ENCODE results near the gene TRAF7.
"Not testable (repeated sequence)": the region's sequence is repeated elsewhere in the genome, so short reads cannot be mapped to it uniquely, and the experiment has no call there.

TRAF7 gene

DNA sequence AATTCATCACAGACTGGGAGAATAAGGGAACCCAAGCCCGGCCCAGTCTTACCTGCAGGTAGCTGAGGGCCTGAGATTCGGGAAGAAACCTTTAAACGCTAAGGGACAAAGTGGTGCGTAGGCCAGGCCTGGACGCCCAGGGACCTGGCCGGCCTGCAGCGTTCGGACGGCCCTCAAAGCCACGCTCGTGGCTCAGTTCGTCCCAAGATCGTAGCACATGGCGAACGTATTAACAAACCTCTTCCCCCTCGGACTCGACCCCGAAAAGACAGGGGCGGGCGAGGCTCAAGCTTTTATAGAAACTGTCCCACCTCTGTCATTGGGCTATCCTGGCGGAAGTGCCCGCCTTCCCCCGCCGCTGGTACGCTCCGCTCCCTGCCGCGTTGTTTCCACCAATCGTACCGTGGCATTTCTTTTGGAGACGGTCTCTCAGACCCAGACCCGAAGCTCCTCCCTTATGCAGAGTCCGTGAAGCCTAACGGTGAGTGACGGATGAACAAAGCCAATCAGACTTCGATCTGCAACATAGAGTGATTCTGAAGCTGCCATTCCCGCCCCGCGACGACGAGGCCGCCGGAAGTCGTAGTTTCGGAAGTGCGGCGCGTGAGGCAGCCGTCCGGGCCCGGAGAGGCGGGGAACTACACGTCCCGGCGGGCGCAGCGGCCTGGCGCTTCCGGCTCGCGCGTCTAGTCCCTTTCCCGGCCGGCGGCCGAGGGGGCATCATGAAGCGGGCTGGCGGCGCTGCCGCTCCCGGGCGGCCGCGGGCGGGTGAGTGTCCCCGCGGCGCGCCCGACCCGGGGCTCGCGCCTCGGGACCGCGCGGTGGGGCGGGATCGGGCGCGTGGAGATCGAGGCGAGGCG, at the start of gene TRAF7:
Gene TRAF7, plus strand, starts transcription at position 692 of the 860 bp plus-strand sequence. CDS start 8,139 bp downstream, outside the sequence.
- peak within 1 kb of the TSS; percentile 87 for H3K4me3 ChIP-seq
- TF ChIP-seq, protein P1, sequence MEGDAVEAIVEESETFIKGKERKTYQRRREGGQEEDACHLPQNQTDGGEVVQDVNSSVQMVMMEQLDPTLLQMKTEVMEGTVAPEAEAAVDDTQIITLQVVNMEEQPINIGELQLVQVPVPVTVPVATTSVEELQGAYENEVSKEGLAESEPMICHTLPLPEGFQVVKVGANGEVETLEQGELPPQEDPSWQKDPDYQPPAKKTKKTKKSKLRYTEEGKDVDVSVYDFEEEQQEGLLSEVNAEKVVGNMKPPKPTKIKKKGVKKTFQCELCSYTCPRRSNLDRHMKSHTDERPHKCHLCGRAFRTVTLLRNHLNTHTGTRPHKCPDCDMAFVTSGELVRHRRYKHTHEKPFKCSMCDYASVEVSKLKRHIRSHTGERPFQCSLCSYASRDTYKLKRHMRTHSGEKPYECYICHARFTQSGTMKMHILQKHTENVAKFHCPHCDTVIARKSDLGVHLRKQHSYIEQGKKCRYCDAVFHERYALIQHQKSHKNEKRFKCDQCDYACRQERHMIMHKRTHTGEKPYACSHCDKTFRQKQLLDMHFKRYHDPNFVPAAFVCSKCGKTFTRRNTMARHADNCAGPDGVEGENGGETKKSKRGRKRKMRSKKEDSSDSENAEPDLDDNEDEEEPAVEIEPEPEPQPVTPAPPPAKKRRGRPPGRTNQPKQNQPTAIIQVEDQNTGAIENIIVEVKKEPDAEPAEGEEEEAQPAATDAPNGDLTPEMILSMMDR (IDR thresholded peaks at IDR 0.05), result no peak
- DNase-seq (ENCODE audit: low spot score), result peak; percentile 100
- H3K27ac ChIP-seq, result peak within 1 kb of the TSS; percentile 83 to 96

DNA sequence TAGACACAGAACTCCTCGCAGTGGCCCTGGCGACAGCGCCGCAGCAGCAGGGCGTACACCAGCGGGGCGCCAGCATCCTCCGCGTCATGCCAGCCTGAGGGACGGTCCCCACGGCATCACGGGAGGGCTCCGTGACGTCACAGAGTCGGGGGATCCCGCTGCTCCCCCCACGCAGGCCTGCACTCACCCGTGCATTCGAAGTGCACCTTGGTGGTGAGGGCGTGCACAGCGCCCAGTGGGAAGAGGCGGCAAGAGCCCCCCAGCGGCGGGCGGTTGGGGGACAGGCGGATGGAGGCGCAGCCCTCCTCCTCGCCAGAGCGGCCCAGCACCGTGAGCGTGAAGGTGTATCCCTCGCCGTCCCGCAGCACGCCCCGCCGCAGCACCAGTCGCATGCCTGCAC, 49.4 kb upstream of the TRAF7 start:
- not testable (repeated sequence) for H3K27ac ChIP-seq

DNA sequence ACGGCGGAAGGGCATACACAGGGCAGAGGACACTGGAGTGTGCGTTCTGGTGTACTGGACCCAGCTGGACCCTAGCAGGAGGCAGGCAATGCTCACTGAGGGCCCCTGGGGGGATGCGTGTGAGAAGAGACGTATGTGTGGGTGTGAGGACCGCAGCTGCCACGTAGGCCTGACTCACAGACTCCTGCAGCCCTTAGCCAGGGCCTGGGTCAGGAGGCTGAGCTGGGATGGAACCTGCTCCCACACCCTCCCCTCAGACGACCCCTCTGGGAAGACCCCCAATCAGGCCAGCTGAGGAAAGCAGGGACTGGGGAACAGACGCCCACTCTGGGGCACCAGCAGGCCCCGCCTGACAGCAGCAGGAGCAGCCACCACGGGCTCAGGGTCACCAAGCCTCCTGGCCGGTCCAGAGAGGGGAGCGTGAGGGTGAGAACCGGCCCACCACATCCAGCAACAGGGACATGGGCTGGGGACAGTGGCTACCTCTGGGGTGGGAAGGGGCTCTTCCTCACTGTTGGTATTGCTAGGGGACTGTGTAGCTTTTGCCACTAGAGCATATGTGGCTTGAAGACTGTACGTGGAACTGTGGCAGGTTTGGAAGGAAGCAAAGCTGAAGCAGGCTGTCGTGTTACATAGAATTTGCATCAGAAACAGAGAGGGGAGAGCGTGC, 48.3 kb upstream of the TRAF7 start:
- DNase-seq (ENCODE audit: low spot score); H3K4me3 ChIP-seq: not testable (repeated sequence)
- peak overlapping the region in 1 of 2 donors; percentile 25 for H3K27ac ChIP-seq

More for the DNA sequence above, 49.4 kb upstream of the TRAF7 start:
- not testable (repeated sequence) for DNase-seq (ENCODE audit: low spot score); H3K4me3 ChIP-seq

DNA sequence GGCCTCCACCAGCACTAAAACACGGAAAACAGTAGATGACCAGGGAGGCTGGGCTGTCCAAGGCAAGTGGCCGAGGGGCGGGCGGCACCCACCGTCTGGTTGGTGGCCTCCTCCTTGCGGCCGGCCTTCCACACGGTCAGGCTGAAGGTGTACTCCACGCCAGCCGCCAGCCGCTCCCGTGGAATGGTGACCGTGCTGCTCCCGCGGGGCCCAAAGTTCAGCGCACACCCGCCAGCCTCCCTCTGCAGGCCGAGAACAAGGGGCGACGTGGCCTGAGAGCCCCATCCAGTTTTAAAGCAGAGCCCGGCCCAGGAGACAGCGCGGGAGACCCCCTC, 47.8 kb upstream of the TRAF7 start:
- not testable (repeated sequence) for H3K4me3 ChIP-seq; H3K27ac ChIP-seq; DNase-seq (ENCODE audit: low spot score)

DNA sequence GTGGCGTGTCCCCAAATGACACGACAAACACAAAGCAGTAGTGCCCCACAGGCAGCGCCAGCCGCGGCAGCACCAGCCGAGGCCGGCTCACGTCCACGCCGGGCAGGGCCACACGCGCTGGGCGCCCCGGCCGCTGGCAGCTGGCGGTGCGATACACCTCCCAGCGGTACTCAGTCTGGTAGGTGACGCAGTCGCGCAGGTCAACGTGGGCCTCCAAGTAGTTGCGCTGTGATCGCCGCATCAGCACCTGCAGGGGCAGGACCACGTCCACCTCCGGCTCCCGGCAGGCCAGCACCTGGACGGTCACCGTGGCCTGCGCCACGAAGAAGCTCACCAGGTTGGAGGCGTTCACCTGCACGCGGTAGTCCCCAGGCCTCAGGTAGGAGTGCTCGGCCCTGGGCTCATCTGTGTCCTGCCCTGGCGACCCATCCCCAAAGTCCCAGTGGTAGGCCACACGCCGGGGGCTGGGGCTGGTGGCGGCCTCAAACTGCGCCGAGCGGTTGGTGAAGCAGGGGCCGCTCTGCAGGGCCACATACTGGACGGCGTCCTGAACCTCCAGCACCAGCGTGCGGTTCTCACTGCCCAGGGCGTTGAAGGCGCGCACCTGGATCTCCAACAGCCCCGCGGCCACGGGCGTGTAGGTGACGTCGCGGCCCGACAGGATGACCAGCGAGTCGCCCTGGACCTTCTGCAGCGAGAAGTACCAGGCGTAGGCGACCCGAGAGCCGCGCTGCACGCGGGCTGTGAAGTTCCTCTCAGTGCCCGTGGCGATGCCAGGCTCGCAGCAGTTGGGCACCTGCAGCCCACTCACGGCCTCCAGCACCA, 46.9 kb upstream of the TRAF7 start:
- not testable (repeated sequence) for DNase-seq (ENCODE audit: low spot score); H3K27ac ChIP-seq; H3K4me3 ChIP-seq

DNA sequence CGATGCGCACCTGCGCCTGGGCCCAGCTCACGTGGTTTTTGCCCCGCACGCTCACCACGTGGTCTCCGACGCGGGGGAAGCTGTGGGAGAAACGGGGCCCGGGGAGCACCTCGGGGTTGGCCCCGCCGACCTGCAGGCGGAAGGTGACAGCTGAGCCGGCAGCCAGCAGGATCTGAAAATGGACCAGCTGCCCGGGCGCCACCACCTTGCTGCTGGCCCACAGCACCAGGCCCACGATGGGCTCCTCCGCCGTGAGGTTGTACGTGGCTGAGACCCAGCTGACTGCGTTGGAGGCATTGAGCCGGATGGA, 46.4 kb upstream of the TRAF7 start:
- not testable (repeated sequence) for H3K4me3 ChIP-seq; DNase-seq (ENCODE audit: low spot score); H3K27ac ChIP-seq

DNA sequence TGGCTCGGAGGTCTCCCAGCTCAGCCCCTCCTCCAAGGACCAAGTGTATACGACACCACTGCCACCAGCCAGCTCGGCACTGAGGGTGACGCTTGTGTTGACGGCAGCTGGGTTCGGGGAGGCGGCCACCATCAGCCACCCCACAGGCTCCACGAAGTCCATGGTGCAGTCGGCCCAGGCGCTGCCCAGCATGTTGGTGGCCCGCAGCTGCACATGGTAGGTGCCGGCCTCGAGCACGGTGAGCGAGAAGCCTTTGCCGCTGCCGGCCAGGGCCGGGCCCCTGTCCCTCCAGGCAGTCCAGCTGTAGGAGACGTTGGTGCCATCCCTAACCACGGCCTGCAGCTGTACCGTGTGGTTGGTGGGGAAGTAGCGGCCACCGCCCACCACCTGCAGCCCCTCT, 45.7 kb upstream of the TRAF7 start:
- DNase-seq (ENCODE audit: low spot score); H3K4me3 ChIP-seq; H3K27ac ChIP-seq: not testable (repeated sequence)

DNA sequence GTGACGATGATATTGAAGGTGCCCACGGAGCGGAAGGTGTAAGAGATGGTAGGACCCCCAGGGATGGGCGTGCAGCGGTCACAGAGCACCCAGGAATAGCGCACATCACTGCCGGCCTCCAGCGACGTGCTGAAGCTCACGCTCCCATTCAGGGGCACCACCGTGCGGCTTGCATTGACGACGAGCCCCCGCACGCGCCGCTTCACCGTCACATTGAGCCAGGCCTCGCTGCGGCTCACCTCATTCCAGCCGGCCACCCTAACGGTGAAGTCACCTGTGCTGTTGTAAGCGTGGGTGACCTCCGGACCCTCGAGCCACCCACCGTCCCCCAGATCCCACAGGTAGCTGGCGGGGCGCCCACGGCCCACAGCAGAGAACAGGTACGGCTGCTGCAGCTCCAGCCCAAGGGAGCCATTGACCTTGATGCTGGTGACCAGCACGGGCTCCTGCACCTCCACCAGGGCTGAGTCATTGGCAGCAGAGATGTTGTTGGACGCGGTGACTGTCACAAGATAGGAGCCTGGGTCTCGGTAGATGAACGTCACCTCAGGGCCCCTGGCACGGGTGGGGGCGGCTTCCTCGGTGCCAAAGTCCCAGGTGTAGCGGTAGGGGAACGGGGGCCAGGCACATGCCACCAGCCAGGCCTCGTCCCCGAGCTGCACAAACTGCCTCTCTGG, 45.1 kb upstream of the TRAF7 start:
- not testable (repeated sequence) for DNase-seq (ENCODE audit: low spot score); H3K4me3 ChIP-seq; H3K27ac ChIP-seq

DNA sequence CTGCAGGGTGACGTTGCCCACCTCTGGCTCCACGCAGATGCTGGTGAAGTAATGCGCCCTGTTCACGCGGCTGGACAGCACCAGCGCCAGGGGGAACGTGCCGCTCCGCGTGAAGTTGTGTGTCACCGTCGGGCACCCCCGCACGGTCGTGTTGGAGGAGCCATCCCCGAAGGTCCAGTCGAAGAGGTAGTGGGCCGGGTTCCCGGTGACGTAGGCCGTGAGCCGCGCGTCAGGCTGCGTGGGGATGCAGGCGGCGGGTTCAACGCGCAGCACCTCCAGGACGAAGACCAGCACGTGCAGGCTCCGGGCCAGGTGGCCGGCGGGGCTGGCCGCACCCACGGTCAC, 44.6 kb upstream of the TRAF7 start:
- DNase-seq (ENCODE audit: low spot score); H3K27ac ChIP-seq; H3K4me3 ChIP-seq: not testable (repeated sequence)

DNA sequence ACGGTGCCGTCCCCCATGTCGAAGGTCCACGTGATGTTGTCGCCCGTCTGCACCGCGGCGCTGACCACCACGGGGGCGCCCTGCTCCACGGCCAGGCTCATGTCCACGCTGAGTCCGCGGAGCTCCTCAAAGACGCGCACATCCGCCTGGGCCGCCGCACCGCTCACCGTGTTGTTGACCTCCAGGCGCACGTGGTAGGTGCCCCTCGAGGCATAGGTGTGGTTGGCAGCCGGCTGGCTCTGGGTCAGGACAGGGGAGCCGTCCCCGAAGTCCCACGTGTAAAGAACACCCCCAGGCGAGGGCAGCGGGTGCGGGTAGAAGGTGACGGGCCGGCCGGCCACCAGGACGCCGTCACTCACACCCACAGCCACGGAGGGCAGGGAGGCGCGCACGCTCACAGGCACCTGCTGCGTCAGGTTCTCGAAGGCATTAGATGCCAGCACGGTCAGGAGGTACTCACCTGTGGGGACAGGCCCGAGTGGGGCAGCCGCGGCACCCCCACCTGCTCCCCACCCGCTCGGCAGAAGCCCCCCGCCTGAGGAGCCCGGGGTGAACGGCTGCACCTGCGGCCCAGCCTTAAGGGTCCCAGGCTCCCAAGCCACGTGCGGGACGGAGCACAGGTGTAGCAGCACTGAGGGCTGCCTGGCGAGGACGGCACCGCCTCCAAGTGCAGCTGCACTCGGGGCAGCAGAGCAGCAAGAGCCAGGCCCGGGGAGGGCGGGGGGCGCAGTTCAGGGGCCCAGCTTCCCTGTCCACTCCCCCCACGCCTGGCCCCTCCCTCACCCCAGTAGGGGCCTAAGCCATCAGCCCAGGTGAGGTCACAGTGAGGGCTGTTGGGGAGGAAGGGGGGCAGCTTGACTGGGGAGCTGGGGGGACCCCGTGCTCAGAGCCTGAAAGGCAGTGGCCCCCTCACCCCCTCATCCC, 43.9 kb upstream of the TRAF7 start:
- H3K4me3 ChIP-seq; DNase-seq (ENCODE audit: low spot score); H3K27ac ChIP-seq: not testable (repeated sequence)

DNA sequence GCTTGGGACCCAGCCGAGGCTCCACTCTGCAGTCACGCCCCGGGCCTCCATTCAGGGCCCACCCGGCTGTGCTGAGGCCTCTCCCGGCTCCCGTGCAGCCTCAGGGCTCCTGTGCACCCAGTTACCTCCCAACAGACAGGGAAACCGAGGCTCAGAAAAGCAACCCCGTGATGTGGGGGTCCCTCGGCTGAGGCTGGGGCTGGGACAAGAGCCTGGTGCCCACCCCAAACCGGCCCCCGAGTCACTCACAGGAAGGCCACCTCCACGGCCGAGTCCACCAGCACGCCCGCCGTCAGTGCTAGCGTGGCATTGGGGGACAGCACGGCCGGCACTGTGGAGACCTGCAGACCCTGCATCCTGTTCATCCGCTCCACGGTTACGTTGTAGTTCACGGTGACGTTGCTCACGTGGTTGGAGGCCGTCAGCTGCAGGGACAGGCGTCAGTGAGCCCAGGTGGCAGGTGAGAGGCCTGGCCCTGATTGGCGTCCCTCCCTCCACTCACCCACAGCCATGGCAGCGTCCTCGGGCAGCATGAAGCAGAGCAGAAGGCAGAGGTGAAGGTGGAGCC, 43.0 kb upstream of the TRAF7 start:
- not testable (repeated sequence) for DNase-seq (ENCODE audit: low spot score); H3K4me3 ChIP-seq; H3K27ac ChIP-seq

DNA sequence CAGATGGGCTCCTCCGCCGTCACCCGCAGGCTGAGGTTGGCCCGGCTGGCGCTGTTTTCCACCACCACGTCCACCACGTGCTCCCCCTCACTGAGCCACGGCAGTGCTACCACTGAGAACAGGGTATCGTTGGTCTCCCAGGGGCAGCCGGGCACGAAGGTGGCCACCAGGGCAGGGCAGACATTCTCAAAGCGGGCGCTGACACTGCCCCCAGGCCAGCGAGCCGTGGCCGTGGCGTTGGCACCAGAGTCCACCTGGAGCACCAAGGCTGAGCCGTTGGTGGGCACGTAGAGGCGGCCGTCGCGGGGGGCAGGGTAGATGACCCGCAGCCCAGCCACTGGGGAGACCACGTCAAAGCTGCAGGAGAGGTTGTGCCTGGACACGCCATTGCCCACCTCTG, 41.4 kb upstream of the TRAF7 start:
- DNase-seq (ENCODE audit: low spot score); H3K4me3 ChIP-seq; H3K27ac ChIP-seq: not testable (repeated sequence)

DNA sequence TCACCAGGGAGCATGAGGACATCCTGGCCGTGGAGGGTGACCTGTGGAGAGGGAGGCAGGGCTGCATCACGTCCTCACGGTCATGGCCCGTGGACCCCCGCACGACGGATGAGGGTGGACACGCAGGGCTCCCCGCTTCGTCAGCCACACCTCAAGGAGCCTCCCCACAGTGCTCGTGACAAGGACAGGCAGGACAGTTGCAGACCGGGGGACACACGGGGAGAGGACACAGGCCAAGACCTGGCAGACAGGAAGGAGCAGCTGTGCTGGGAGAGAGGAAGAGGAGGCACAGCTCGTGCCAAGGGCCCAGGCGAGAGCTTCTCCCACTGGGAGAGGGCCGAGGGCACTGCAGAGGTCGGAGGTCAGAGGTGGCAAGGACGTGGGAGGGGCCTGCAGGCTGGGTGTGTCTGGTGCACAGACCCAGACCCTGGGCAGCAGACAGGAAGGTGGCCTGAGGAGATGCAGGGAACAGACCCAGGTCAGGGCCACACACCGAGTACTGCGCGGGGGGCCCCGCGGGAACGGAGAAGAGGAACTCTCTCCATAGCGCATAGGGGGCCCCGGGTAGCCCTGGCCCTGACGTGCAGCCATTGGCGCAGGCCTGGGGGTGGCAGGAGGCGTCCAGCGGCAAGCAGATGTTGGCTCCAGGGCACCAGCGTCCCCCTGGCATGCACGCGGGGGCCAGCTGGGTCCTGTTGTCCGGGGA, 40.5 kb upstream of the TRAF7 start:
- DNase-seq (ENCODE audit: low spot score); H3K27ac ChIP-seq; H3K4me3 ChIP-seq: not testable (repeated sequence)
